ENCODE data around the gene NUP214. TPM values are rescaled to one million over a fixed set of nuclear protein-coding genes. Genes with fewer than 3 reads are reported as not detected.

The NUP214 gene
- total RNA-seq, 3 donors from 2014 or later = 37.4 to 47.5 (median 40.0) TPM

DNA sequence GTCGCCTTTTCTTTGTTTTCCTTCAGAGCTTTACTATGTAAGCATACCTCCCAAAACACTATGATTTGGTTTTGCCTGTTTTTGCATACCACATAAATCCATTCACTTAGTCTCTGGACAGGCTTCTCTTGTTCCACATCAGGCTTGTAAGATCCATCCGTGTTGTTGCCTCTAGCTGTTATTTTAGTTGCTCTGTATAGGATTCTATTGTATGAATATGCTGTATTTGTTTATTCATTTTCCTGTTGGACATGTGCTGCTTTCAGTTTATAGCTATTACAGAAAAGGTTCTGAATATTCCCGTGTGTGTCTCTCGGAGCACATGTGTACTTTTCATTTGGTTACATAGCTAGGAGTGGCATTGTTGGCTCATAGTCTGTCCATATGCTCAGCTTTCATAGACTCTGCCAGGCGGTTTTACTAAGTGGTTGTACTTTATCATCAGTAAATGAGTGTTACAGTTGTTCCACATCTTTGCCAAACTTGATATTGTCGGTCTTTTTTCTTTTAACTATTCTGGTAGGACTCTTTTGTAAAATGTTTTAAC lies 41.8 kb downstream of the NUP214 start:
- no peaks in the 10 kb centered on the region for H3K4me1 ChIP-seq
- H3K27ac ChIP-seq = no peak overlapping the region
- DNase-seq (ENCODE audit: low spot score in 2 of 2) = no peak
- no peak for TF ChIP-seq POLR2AphosphoS5 (IDR thresholded peaks at IDR 0.05)
- TF ChIP-seq, protein P1, sequence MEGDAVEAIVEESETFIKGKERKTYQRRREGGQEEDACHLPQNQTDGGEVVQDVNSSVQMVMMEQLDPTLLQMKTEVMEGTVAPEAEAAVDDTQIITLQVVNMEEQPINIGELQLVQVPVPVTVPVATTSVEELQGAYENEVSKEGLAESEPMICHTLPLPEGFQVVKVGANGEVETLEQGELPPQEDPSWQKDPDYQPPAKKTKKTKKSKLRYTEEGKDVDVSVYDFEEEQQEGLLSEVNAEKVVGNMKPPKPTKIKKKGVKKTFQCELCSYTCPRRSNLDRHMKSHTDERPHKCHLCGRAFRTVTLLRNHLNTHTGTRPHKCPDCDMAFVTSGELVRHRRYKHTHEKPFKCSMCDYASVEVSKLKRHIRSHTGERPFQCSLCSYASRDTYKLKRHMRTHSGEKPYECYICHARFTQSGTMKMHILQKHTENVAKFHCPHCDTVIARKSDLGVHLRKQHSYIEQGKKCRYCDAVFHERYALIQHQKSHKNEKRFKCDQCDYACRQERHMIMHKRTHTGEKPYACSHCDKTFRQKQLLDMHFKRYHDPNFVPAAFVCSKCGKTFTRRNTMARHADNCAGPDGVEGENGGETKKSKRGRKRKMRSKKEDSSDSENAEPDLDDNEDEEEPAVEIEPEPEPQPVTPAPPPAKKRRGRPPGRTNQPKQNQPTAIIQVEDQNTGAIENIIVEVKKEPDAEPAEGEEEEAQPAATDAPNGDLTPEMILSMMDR (IDR thresholded peaks at IDR 0.05) = no peak
- TF ChIP-seq POLR2A (IDR thresholded peaks at IDR 0.05) = no peak
- intact Hi-C loops (cut with DNase I; ENCODE audit: low total_unique reads) = no loop called here
- no peak overlapping the region for H3K4me3 ChIP-seq
- H3K9me3 ChIP-seq = no peaks in the 10 kb centered on the region
- no peaks in the 10 kb centered on the region for H3K27me3 ChIP-seq
- H3K36me3 ChIP-seq = no peaks in the 10 kb centered on the region

DNA sequence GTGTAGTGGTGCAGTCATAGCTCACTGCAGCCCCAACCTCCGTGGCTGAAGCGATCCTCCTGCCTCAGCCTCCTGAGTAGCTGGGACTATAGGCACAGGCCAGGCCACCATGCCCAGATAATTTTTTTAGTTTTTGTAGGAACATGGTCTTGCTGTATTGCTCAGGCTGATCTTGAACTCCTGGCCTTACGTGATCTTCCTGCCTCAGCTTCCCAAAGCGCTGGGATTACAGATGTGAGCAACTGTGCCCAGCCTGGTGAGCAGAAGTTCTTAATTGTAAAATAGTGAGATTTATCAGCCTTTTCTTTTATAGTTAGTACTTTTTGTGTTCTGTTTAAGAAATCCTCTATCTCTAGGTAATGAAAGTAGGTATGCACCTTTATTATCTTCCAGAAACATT lies 42.5 kb downstream of the NUP214 start:
- no peaks in the 10 kb centered on the region for H3K27me3 ChIP-seq
- H3K9me3 ChIP-seq = no peaks in the 10 kb centered on the region
- no peak overlapping the region for H3K27ac ChIP-seq
- DNase-seq (ENCODE audit: low spot score in 2 of 2) = no peak
- H3K36me3 ChIP-seq = no peaks in the 10 kb centered on the region
- no peaks in the 10 kb centered on the region for H3K4me1 ChIP-seq
- no peak for TF ChIP-seq POLR2A (IDR thresholded peaks at IDR 0.05)
- TF ChIP-seq, protein P1 (IDR thresholded peaks at IDR 0.05) = no peak
- TF ChIP-seq POLR2AphosphoS5 (IDR thresholded peaks at IDR 0.05) = no peak
- H3K4me3 ChIP-seq = no peak overlapping the region
- intact Hi-C loops (cut with DNase I; ENCODE audit: low total_unique reads) = no loop called here

DNA sequence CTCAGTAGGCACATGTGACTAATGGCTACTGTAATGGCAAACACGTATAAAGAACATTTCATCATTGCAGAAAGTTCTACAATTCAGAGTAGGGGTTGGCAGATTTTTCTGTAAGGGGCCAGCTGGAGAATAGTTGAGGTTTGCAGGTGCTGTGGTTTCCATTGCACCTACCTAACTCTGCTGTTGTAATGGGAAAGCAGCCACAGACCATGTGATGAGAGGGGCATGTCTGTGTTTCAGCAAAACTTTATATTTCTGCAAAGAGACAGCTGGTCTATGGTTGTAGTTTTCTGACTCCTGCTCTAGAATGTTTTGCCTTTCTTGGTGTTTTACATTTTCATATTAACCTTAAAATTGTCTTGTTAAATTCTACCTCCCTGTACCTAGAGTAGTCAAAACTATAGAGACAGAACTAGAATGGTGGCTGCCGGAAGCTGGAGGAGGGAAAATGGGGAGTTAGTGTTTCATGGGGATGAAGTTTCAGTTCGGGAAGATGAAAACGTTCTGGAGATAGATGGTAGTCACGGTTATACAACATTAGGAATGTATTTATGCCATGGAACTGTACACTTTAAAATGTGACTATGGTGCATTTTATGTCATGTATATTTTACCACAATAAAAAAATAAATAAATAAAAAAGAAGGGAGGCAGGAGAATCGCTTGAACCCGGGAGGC lies 44.3 kb downstream of the NUP214 start:
- Histone ChIP-seq H3K9me3 (no peaks in the 10 kb centered on the region), H3K36me3 (peaks cover 3% of the 10 kb centered on the region), H3K4me3 (no peak overlapping the region), H3K4me1 (no peaks in the 10 kb centered on the region), H3K27me3 (no peaks in the 10 kb centered on the region), H3K27ac (no peak overlapping the region)
- TF ChIP-seq POLR2AphosphoS5 (IDR thresholded peaks at IDR 0.05) (no peak), POLR2A (IDR thresholded peaks at IDR 0.05) (no peak)
- TF ChIP-seq, protein P1 (IDR thresholded peaks at IDR 0.05) = no peak
- DNase-seq (ENCODE audit: low spot score in 2 of 2) = no peak
- intact Hi-C loops (cut with DNase I; ENCODE audit: low total_unique reads) = no loop called here

DNA sequence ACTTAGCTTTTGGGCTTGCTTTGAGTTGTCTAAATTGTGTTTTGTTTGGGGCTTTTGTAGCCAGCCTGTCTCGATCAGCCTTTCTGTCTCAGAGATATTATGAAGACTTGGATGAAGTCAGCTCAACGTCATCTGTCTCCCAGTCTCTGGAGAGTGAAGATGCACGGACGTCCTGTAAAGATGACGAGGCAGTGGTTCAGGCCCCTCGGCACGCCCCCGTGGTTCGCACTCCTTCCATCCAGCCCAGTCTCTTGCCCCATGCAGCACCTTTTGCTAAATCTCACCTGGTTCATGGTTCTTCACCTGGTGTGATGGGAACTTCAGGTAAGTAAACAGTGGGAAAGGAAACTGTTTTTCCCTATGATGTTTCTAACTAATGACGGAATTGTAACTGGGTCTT lies 48.6 kb downstream of the NUP214 start:
- peaks cover 9% of the 10 kb centered on the region for H3K36me3 ChIP-seq
- H3K4me3 ChIP-seq = no peak overlapping the region
- no peak for DNase-seq (ENCODE audit: low spot score in 2 of 2)
- H3K27ac ChIP-seq = no peak overlapping the region
- TF ChIP-seq POLR2A (IDR thresholded peaks at IDR 0.05) (no peak), POLR2AphosphoS5 (IDR thresholded peaks at IDR 0.05) (no peak)
- TF ChIP-seq, protein P1 (IDR thresholded peaks at IDR 0.05) = no peak
- no peaks in the 10 kb centered on the region for H3K27me3 ChIP-seq
- intact Hi-C loops (cut with DNase I; ENCODE audit: low total_unique reads) = no loop called here
- no peaks in the 10 kb centered on the region for H3K9me3 ChIP-seq
- no peaks in the 10 kb centered on the region for H3K4me1 ChIP-seq

DNA sequence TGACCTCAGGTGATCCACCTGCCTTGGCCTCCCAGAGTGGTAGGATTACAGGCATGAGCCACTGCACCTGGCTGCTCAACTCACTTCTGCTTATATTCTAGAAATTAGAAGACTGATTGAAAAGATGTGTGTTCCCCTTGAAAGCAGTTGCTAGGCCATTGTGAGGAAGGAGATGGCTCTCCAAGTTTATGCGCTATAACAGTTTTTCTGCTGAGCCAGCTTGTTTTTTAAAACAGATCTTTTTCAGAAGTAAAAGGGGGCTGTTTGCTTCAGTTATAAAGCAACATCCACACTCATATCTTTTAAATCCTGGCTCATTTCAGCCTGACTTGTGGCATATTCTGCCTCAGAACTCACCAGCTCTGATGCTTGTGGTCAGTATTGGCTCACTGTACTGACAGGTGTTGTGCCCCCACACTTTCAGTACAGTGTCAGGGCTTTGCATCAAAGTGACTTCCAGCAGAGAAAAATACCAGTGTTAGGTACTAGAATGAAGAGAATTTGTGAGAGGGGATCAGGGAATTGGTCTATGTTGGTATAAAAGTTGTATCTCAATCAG lies 49.4 kb downstream of the NUP214 start:
- intact Hi-C loops (cut with DNase I; ENCODE audit: low total_unique reads) = no loop called here
- no peaks in the 10 kb centered on the region for H3K27me3 ChIP-seq
- H3K4me3 ChIP-seq = no peak overlapping the region
- no peaks in the 10 kb centered on the region for H3K4me1 ChIP-seq
- no peak for TF ChIP-seq POLR2AphosphoS5 (IDR thresholded peaks at IDR 0.05)
- TF ChIP-seq, protein P1 (IDR thresholded peaks at IDR 0.05) = no peak
- no peak for TF ChIP-seq POLR2A (IDR thresholded peaks at IDR 0.05)
- H3K27ac ChIP-seq = no peak overlapping the region
- no peak for DNase-seq (ENCODE audit: low spot score in 2 of 2)
- no peaks in the 10 kb centered on the region for H3K9me3 ChIP-seq
- peaks cover 9% of the 10 kb centered on the region for H3K36me3 ChIP-seq

Data from breast epithelium (tissue), 4 donors.